ENCODE data around the gene CHRNA9.

DNA sequence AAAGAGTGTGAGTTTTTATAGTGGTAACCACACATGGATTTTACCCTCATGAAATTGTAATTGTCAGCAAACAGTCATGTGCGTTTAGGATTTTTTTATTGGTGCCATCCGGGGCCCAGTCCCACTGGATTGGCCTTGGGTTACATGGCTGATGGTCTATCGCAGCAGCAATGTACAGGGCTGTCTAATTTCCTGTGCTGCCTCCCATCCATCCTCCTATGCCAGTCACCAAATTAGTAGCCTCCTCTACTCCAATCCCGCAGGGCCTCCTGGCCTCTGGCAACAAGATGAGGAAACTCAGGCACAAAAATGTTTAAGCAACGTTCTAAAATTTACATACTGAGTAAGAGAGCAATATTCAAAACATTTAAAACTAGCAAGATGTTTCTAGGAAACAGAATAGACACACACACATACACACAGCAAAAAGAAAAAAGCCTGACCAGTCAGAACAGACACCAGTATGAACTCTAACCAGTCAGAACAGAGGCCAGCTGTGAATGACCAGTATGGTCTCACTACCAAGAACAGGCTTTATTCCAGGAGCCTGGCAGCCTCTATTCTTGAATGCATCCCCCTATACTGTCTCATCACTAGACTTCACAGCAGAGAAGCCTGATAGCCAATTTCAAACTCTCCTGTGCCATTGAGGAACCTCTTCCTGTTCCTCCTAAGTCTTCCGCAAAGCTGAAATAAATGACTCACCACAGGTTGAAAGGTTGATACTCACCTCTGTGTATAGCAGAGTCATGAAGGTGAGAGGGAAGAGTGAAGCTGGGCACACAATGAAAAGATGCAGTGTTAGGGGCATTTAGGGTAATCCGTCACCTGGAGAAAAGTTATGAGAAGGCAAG is 42.6 kb downstream of the CHRNA9 start:
- no peak for TF ChIP-seq CTCF (IDR thresholded peaks at IDR 0.05; ENCODE audit: insufficient read depth, low read length, poor library complexity, severe bottlenecking)
- no peak for TF ChIP-seq EZH2phosphoT487 (conservative IDR thresholded peaks at IDR 0.05; ENCODE audit: low read length)
